K562 (cell line): ENCODE measurements around the gene TMEM143. TPM values are rescaled to one million over a fixed set of nuclear protein-coding genes. Genes with fewer than 3 reads are reported as not detected.

Source experiments
- ARID1B ChIP-seq: fragments of 450-650 bp; IDR thresholded peaks from 2 replicates; pipeline ENCODE4 v1.6.1; 2016; ENCODE audit warnings: antibody characterized with exemption, mild to moderate bottlenecking, inconsistent platforms
- ARID4B ChIP-seq: sonication (generic); formaldehyde crosslinking; IDR thresholded peaks from 2 replicates; pipeline ENCODE4 v1.8.0; 2022; ENCODE audit warnings: mild to moderate bottlenecking, missing genetic modification reagents
- CEBPB ChIP-seq: fragments of 450-650 bp; IDR thresholded peaks from 2 replicates; pipeline ENCODE4 v1.6.1; 2016; ENCODE audit warnings: missing genetic modification characterization, missing compliant biosample characterization
- CXXC5 ChIP-seq: fragments of 250-450 bp; sonication (Bioruptor Pico); IDR thresholded peaks from 2 replicates; pipeline ENCODE4 v1.8.0; 2022; ENCODE audit warnings: inconsistent platforms, mild to moderate bottlenecking, moderate library complexity
- ELF2 ChIP-seq: fragments of 250-450 bp; sonication (Bioruptor Pico); IDR thresholded peaks from 2 replicates; pipeline ENCODE4 v1.5.0; 2021; ENCODE audit warnings: mild to moderate bottlenecking
- ERF ChIP-seq: fragments of 450-650 bp; formaldehyde crosslinking; IDR thresholded peaks from 2 replicates; pipeline ENCODE4 v1.4.0; 2020; ENCODE audit warnings: mild to moderate bottlenecking, mixed read lengths
- ESRRB ChIP-seq: fragments of 250-450 bp; sonication (Bioruptor Pico); IDR thresholded peaks from 2 replicates; pipeline ENCODE4 v1.5.0; 2020; ENCODE audit warnings: mild to moderate bottlenecking, moderate library complexity, borderline replicate concordance
- FOXJ2 ChIP-seq: fragments of 200-800 bp; sonication (Bioruptor generic); IDR thresholded peaks from 2 replicates; pipeline ENCODE4 v1.6.1; 2016; ENCODE audit warnings: missing genetic modification characterization, missing compliant biosample characterization
- LARP7 ChIP-seq: fragments of 450-650 bp; IDR thresholded peaks from 2 replicates; pipeline ENCODE4 v1.6.1; 2016
- MCM7 ChIP-seq, 2 experiments: fragments of 450-650 bp; IDR thresholded peaks; 2 replicates each; pipeline ENCODE4 v1.6.1; 2016 to 2018
- NCOA6 ChIP-seq: fragments of 450-650 bp; IDR thresholded peaks from 2 replicates; pipeline ENCODE4 v1.6.1; 2017; ENCODE audit warnings: mild to moderate bottlenecking
- PML ChIP-seq: IDR thresholded peaks from 2 replicates; pipeline ENCODE4 v1.6.1; 2012; ENCODE audit warnings: low read length, inconsistent platforms
- POLR3G ChIP-seq: IDR thresholded peaks from 2 replicates; pipeline ENCODE4 v1.6.1; 2011; ENCODE audit not compliant: insufficient read length, insufficient replicate concordance; ENCODE audit errors: extremely low read depth
- YY1 ChIP-seq, 3 experiments: IDR thresholded peaks; 2 replicates each; pipeline ENCODE4 v1.6.1; 2011; ENCODE audit warnings: low read length in 2 of 3, mild to moderate bottlenecking in 2 of 3, moderate library complexity in 2 of 3, borderline replicate concordance in 1 of 3, control low read depth in 1 of 3, low read depth in 1 of 3; ENCODE audit not compliant: insufficient read depth in 3 of 3, insufficient replicate concordance in 2 of 3, control insufficient read depth in 1 of 3, insufficient read length in 1 of 3; ENCODE audit errors: extremely low read depth in 1 of 3
- ZBTB43 ChIP-seq: sonication (generic); formaldehyde crosslinking; IDR thresholded peaks from 2 replicates; pipeline ENCODE4 v1.8.0; 2023; ENCODE audit warnings: mild to moderate bottlenecking, missing genetic modification reagents
- ZKSCAN1 ChIP-seq: fragments of 150-350 bp; IDR thresholded peaks from 2 replicates; pipeline ENCODE4 v1.6.1; 2016; ENCODE audit warnings: low read depth, low read length
- ZNF263 ChIP-seq: sonication (generic); formaldehyde crosslinking; IDR thresholded peaks from 2 replicates; pipeline ENCODE4 v1.8.0; 2022; ENCODE audit warnings: mild to moderate bottlenecking, missing genetic modification reagents, borderline replicate concordance
- ZNF511 ChIP-seq: sonication (generic); formaldehyde crosslinking; IDR thresholded peaks from 2 replicates; pipeline ENCODE4 v1.8.0; 2022; ENCODE audit warnings: mild to moderate bottlenecking, missing genetic modification reagents
- ZNF695 ChIP-seq: fragments of 450-650 bp; formaldehyde crosslinking; IDR thresholded peaks from 2 replicates; pipeline ENCODE4 v1.4.0; 2020; ENCODE audit warnings: mild to moderate bottlenecking, moderate library complexity
- ZNF830 ChIP-seq: fragments of 250-450 bp; sonication (Bioruptor Pico); IDR thresholded peaks from 2 replicates; pipeline ENCODE4 v1.5.0; 2021; ENCODE audit warnings: mild to moderate bottlenecking
- polyA plus RNA-seq, 8 experiments: library from polyadenylated mRNA; depleted of rRNA in 4 of 8; stranded (reverse) in 5 of 8; unstranded in 3 of 8; fragments of >200 nt; fragmentation: Nextera tagmentation in 2 of 8; fragmentation: Illumina TruSeq in 1 of 8; extraction: Ambion mirVana in 2 of 8; extraction: Trizol in 1 of 8; gene quantifications; 2 replicates each; pipeline versions ENCODE4 v1.2.1 to v1.2.3, GENCODE V29; 2011 to 2014; ENCODE audit warnings: inconsistent platforms in 1 of 8, missing spikeins in 1 of 8
- total RNA-seq, 7 experiments: library from RNA; depleted of rRNA in 6 of 7; stranded (reverse); fragments of >200 nt in 6 of 7; fragmentation: Illumina TruSeq in 2 of 7; extraction: Trizol in 2 of 7; gene quantifications; 2 replicates each; pipeline versions ENCODE4 v1.2.1 to v1.2.3, GENCODE V29; 2011 to 2021; ENCODE audit warnings: low replicate concordance in 1 of 7
- TF ChIP-seq, protein P1 (sequence below): fragments of 250-450 bp; sonication (Bioruptor Pico); IDR thresholded peaks from 2 replicates; pipeline ENCODE4 v1.5.1; 2021; ENCODE audit warnings: mild to moderate bottlenecking

The TMEM143 gene
- total and polyA plus RNA-seq, 9 of the 15 experiments (the other 6 are each of a cell fraction or from before 2014, with no cell fraction given) = 0.66 to 8.8 (median 4.3) TPM

GRCh38 chr19:48398375-48399235, 34.9 kb upstream of the TMEM143 start (continued):
- TF ChIP-seq CXXC5 (peak; percentile 94), ELF2 (CRISPR knock-in tag) (no peak), ZNF695 (no peak), ZKSCAN1 (no peak), ESRRB (CRISPR knock-in tag) (no peak), MCM7 (IDR thresholded peaks at IDR 0.05) (no peak), ARID1B (no peak), LARP7 (no peak), ARID4B (CRISPR knock-in tag) (peak; percentile 11; the same call in 1 of the 2 replicates), ERF (CRISPR knock-in tag) (peak; percentile 97), NCOA6 (no peak; the same call in 1 of the 2 replicates), ZNF830 (CRISPR knock-in tag) (no peak), ZNF511 (CRISPR knock-in tag) (no peak), POLR3G (no peak), CEBPB (tag) (no peak), FOXJ2 (peak; percentile 62; the same call in 1 of the 2 replicates), ZBTB43 (CRISPR knock-in tag) (no peak), ZNF263 (CRISPR knock-in tag) (no peak), PML (peak; percentile 61; the same call in 1 of the 2 replicates), YY1 (IDR thresholded peaks at IDR 0.05; ENCODE audit: borderline replicate concordance in 1 of 3, control insufficient read depth in 1 of 3, extremely low read depth in 1 of 3, insufficient read depth in 3 of 3, insufficient read length in 1 of 3, insufficient replicate concordance in 2 of 3, low read depth in 1 of 3, low read length in 2 of 3) (peak in 2 of 3 experiments; percentile 20 to 23)
- TF ChIP-seq, protein P1, sequence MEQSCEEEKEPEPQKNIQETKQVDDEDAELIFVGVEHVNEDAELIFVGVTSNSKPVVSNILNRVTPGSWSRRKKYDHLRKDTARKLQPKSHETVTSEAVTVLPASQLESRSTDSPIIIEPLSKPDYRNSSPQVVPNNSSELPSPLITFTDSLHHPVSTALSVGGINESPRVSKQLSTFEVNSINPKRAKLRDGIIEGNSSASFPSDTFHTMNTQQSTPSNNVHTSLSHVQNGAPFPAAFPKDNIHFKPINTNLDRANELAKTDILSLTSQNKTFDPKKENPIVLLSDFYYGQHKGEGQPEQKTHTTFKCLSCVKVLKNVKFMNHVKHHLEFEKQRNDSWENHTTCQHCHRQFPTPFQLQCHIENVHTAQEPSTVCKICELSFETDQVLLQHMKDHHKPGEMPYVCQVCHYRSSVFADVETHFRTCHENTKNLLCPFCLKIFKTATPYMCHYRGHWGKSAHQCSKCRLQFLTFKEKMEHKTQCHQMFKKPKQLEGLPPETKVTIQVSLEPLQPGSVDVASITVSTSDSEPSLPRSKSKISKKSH = no peak
